ES-I3 (cell line): ENCODE results near the gene LMX1B.
"Not testable (repeated sequence)": the region's sequence is repeated elsewhere in the genome, so short reads cannot be mapped to it uniquely, and the experiment has no call there.

Experiments used
- H3K36me3 ChIP-seq: 2 replicates; pipeline ENCODE4 v1.6.1; 2013; ENCODE audit warnings: mild to moderate bottlenecking, low read length, control low read depth, moderate library complexity; ENCODE audit not compliant: insufficient read depth
- H3K4me1 ChIP-seq: 2 replicates; pipeline ENCODE4 v1.6.1; 2013; ENCODE audit warnings: mild to moderate bottlenecking, control low read depth, low read length; ENCODE audit not compliant: insufficient read depth
- H3K9ac ChIP-seq: 2 replicates; pipeline ENCODE4 v1.6.1; 2013; ENCODE audit warnings: low read depth, mild to moderate bottlenecking, low read length, moderate library complexity
- H3K9me3 ChIP-seq: 2 replicates; pipeline ENCODE4 v1.6.1; 2013; ENCODE audit warnings: mild to moderate bottlenecking, low read length, moderate library complexity; ENCODE audit not compliant: control insufficient read depth, insufficient read depth

LMX1B gene

DNA sequence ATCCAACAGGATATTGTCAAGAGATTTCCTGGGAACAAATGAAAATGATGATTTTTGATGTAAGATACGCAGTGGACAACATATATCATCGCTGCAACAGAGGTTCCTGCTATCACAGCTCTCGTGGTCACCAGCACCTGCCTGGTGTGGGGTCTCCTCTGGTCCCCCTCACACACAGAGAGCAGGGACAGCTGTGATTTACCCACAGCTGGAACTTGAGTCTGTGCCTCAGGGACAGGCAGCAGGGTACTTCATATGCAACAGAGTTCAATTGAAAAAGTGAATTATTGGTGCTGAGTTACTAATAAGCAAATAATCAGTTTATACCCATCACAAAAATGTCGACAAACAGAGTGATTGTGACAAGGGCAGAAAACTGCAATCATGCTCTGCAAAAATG, 93.4 kb downstream of the LMX1B start:
- H3K9me3 ChIP-seq, result no peaks in the 10 kb centered on the region
- H3K36me3 ChIP-seq, result no peaks in the 10 kb centered on the region
- no peak overlapping the region for H3K9ac ChIP-seq
- H3K4me1 ChIP-seq, result peaks cover 15% of the 10 kb centered on the region

DNA sequence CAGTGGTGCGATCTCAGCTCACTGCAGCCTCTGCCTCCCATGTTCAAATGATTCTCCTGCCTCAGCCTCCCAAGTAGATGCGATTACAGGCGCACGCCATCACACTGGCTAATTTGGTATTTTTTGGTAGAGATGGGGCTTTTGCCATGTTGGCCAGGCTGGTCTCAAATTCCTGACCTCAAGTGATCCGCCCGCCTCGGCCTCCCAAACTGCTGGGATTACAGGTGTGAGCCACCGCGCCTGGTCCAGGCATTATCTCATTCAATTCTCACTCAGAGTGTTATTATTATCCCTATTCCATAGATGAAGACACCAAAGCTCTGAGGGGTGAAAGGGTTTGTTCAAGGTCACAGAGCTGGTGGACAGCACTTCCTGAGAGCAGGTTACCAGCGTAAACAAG, 94.0 kb downstream of the LMX1B start:
- not testable (repeated sequence) for H3K36me3 ChIP-seq, H3K9me3 ChIP-seq, H3K9ac ChIP-seq
- peaks cover 13% of the 10 kb centered on the region for H3K4me1 ChIP-seq

DNA sequence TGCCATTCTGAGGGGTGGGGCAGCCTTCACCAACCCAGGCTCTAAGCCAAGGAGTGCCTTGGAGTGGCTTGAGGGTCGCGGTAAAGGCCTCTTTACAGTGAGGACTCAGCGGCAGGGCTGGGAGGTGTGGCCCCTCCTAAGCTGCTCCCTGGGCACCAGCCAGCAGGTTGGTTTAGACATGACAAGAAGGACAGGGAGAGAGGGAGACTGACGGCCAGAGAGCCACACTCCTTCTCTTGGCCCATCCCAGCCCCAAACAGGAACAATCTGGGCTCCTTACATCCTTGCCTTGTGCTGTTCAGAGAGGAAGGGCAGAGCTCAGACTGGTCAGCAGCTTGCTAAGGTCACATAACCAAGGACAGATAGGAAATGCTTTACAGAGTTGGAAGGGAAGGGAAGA, 94.5 kb downstream of the LMX1B start:
- Histone ChIP-seq H3K9ac (no peak overlapping the region), H3K4me1 (peaks cover 10% of the 10 kb centered on the region), H3K36me3 (no peaks in the 10 kb centered on the region), H3K9me3 (no peaks in the 10 kb centered on the region)

DNA sequence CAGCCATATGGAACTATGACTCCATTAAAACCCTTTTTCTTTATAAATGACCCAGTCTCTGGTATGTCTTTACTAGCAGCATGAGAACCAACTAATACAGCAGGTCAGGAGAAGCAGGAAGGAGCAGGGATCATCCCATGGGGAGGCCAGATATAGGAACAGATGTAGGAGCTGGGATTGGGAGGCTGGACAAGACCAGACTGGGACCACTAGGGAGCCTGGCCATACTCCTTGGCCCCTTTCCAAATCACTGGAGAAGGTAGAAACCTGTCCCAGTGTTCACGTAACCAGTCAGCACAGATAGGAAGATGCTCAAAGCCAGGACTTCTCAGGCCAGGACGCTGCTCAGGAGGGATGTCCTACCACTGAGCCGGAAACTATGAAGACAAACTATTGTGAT, 95.5 kb downstream of the LMX1B start:
- peaks cover 10% of the 10 kb centered on the region for H3K4me1 ChIP-seq
- no peaks in the 10 kb centered on the region for H3K9me3 ChIP-seq
- H3K9ac ChIP-seq, result no peak overlapping the region
- no peaks in the 10 kb centered on the region for H3K36me3 ChIP-seq

DNA sequence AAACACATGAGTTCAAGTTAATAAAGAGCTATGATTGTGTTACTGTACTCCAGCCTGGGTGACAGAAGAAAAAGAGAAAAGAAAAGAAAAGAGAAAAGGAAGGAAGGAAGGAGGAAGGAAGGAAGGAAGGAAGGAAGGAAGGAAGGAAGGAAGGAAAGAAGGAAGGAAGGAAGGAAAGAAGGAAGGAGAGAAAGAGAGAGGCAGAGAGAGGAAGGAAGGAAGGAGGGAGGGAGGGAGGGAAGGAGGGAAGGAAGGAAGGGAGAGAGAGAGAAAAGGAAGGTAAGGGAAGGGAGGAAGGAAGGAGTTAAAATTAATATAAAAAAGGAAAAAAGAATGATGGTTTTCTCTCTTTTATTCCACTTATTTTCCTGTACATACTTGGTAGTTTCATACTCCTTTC, 101.7 kb downstream of the LMX1B start:
- no peaks in the 10 kb centered on the region for H3K9me3 ChIP-seq
- H3K36me3 ChIP-seq, result no peaks in the 10 kb centered on the region
- peaks cover 12% of the 10 kb centered on the region for H3K4me1 ChIP-seq
- no peak overlapping the region for H3K9ac ChIP-seq

DNA sequence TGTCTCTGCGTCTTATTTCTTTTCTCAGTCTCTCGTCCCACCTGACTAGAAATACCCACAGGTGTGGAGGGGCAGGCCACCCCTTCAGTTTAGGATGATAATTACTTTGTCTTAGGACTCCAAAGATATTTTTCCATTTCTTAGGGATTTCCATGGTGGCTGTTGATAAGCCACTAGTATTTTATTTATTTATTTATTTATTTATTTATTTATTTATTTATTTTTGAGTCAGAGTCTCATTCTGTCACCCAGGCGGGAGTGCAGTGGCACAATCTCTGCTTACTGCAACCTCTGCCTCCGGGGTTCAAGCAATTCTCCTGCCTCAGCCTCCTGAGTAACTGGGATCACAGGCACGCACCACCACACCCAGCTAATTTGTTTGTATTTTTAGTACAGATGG, 103.7 kb downstream of the LMX1B start:
- not testable (repeated sequence) for H3K9me3 ChIP-seq, H3K9ac ChIP-seq, H3K36me3 ChIP-seq
- H3K4me1 ChIP-seq, result peaks cover 19% of the 10 kb centered on the region

DNA sequence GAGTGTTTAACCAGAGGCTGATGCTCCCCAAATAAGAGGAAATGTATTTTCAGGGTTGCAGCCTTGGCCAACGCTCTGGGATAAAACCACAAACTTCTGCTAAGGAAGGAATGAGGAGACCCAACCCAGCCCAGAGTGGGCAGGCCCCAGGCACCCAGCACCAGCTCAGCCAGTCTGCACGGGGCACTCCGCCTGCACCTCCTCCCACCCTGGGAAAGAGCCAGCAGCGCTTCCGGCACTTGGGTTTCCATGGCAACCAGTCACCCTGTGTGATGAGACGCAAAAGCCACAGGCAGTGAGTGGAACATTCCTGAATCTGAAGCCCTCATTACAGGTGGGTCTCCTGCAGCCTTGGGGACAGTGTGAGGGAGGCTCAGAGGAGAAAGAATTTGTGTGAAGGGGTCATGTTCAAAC, 105.9 kb downstream of the LMX1B start:
- Histone ChIP-seq H3K9ac (no peak overlapping the region), H3K9me3 (no peaks in the 10 kb centered on the region), H3K4me1 (peaks cover 19% of the 10 kb centered on the region), H3K36me3 (no peaks in the 10 kb centered on the region)

DNA sequence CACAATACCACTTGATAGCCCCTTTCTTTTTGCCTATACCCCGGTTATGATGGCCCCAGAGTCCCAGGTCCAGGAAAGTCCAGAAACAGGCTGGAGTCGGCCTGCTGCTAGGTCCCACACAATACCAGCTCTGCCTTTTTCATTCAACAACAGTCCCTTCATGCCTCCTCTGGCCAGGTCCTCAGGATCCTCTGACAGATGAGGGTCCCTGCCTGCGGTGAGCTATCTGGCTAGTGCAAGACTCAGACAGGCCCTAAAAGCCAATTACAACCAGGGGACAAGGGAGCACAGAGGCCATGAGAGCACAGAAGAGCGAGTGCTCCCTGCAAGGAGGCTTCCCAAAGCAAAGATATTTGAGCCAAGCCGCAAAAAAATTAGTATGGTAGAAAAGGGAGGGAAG, 106.3 kb downstream of the LMX1B start:
- no peaks in the 10 kb centered on the region for H3K36me3 ChIP-seq
- H3K4me1 ChIP-seq, result peaks cover 19% of the 10 kb centered on the region
- no peaks in the 10 kb centered on the region for H3K9me3 ChIP-seq
- H3K9ac ChIP-seq, result no peak overlapping the region

DNA sequence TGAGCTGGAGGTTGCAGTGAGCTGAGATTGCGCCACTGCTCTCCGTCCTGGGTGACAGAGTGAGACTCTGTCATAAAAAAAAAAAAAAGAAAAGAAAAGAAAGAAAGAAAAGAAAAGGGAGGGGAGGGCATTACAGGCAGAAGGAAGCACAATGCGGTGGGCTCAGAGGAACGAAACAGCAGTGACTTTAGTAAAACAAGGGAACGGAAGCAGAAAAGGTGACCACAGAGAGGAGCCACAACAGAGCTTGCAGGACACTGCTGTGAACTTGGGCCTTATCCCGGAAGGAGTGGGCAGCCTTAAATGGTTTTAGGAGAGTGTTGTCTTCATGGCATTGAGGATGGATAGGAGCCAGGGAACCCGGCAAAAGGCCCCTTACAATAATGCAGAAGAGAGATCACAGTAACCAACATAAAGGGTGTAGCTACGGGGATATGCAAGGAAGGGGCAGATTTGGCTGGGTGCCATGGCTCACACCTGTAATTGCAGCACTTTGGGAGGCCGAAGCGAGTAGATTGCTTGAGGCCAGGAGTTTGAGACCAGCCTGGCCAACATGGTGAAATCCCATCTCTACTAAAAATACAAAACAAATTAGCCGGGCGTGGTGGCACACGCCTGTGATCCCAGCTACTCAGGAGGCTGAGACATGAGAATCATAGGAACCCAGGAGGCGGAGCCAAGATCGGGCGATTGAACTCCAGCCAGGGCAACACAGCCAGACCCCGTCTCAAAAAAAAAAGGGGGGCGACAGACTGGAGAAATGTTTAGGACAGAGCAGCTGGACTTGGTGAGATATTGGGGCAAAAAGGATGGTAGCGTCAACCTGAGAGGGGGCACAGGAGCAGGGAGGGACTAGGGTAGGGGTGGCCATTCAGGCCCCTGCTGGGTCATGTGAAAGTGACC, 107.2 kb downstream of the LMX1B start:
- Histone ChIP-seq H3K36me3 (no peaks in the 10 kb centered on the region), H3K4me1 (peaks cover 19% of the 10 kb centered on the region), H3K9ac (no peak overlapping the region), H3K9me3 (no peaks in the 10 kb centered on the region)

DNA sequence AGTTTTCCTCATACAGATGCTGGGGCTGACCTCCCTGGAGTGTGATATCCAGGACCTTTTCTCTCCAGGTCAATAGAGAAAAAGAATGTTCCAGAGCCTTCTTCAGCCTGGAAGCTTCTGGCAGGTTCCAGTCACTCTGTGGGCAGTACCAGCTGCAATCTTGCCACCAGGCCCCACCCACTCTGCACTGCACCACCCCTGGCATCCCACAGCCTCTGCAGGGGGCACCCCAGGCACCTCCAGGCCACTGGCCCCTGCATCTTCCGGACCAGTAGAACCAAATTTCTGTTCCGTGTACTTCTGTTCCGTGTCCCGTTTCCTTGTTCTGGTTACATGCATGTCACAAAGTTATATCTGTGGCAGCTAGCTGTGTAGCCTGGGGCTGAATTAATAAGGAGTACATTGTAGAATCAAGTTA, 107.8 kb downstream of the LMX1B start:
- Histone ChIP-seq H3K36me3 (no peaks in the 10 kb centered on the region), H3K4me1 (peaks cover 19% of the 10 kb centered on the region), H3K9ac (no peak overlapping the region), H3K9me3 (no peaks in the 10 kb centered on the region)

DNA sequence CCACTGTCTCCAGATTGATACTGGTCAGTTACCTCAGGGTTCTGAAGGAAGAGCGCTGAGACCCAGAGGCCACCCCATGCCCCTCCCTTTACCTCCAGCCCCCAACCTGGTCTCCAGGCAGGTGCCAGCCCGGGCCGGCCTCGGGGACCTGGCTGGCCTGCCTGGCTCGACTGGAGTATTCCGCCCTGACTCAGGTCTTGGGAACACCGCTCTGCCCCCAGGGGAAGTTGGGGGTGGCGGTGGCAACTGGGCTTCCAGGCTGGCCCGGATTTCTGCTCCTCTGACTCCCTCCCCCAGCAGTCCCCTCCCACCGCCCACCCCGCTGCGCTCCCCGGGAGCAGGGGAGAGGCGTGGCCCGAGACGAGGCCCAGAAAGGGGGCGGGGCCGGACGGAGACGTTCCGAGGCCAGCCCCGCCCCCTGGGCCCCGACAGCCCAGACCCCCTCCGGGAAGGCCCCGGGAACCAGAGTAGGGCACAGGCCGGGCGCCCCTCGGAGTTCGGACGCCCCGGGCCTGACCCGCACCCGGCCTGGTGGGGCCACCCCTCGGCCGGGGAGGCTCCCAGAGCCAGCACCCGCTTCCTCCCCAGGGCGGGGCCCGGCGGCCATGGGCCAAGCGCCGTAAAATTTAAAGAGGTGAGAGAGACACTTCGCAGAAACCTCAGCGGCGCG, 108.7 kb downstream of the LMX1B start:
- Histone ChIP-seq H3K9ac (peak overlapping the region; percentile 81), H3K9me3 (no peaks in the 10 kb centered on the region), H3K4me1 (peaks cover 19% of the 10 kb centered on the region), H3K36me3 (no peaks in the 10 kb centered on the region)

DNA sequence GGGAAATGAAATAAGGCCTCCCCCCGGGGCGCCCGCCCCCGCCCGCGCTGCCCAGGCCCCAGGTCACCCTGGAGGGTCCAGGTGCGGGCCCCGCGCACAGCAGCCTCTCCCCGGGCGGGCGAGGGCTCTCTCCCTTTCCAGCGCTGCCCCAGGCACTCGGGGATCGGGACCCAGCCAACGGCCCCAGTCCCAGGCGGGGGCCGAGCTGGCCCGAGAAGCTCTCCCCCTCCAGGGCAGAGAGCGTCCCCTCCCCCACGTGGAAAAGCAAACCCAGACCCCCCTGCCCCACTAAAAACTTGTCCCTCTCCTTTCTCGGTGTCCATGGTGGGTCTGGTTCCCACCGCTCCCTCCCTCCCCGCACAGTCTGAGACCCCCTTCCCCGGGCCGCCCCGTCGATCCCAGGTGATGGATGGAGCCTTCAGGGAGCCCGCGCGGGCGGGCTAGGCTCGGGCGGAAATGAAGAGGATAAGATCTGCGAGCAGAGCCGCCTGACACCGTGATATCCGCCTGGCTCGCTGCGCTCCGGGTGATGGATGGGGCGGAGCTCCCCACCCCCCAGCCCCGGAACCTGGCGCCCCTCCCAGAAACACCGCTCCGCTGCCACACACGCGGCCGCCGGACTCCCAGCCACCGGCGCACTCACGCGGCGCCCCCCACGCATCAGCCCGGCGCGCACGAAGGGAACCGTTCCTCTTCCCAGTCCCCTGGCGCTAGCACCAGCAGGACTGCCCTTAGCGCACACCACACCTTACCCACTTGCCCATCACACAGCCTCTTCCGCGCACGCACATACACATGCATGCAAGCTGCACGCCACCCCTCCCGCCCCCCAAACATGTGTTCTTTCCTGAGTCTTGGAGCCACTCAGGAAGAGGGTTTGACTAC, 109.4 kb downstream of the LMX1B start:
- H3K4me1 ChIP-seq, result peaks cover 19% of the 10 kb centered on the region
- no peaks in the 10 kb centered on the region for H3K36me3 ChIP-seq
- no peaks in the 10 kb centered on the region for H3K9me3 ChIP-seq
- H3K9ac ChIP-seq, result peak overlapping the region; percentile 81

DNA sequence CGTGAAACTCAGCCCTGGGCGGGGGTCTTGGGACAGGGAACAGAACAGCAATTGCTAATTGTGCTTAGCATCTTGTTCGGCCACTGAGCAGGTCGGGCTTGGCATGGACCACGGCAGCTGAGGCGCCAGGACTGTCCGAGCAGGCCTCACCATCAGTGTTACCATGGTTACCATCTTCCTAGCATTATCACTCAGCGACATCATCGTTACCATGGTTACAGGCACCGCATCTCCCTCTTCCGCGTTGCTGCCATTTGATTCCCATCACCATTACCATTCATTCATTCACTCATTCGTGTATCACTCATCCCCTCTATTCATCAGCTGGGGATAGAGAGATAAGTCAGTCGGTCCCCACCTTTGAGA, 110.1 kb downstream of the LMX1B start:
- H3K4me1 ChIP-seq, result peaks cover 18% of the 10 kb centered on the region
- H3K36me3 ChIP-seq, result no peaks in the 10 kb centered on the region
- no peaks in the 10 kb centered on the region for H3K9me3 ChIP-seq
- no peak overlapping the region; the same call in 1 of the 2 replicates for H3K9ac ChIP-seq

DNA sequence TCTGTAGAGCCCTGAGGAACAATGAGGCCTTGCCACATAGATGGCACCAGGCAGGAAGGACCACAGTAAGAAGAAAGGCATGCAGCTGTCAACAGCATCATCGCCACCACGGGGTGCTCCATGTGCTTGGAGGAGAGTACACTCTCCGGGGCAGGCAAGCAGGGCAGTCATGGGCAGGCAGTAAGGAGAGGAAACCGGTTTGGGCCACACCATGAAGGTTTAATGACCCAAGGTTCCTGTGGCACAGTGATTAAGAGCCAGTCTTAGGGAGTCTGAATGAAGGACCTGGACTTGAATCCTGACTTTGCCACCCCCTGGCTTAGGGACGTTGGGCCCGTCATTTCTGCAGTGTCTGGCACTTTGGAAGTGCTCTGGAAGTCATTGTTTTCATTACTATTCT, 110.5 kb downstream of the LMX1B start:
- H3K4me1 ChIP-seq, result peaks cover 17% of the 10 kb centered on the region; the same call in 1 of the 2 replicates
- H3K9me3 ChIP-seq, result no peaks in the 10 kb centered on the region
- H3K9ac ChIP-seq, result no peak overlapping the region

More for the DNA sequence above, 110.5 kb downstream of the LMX1B start:
- H3K36me3 ChIP-seq, result no peaks in the 10 kb centered on the region
